Neural cell (in vitro differentiated cells): ENCODE data around the gene HAUS3. TPM values are rescaled to one million over a fixed set of nuclear protein-coding genes. Genes with fewer than 3 reads are reported as not detected.

Source experiments
- H2AFZ ChIP-seq: fragments of 200-600, 300-800 bp; sonication (generic), shearing (Covaris generic); 2 replicates; pipeline ENCODE4 v1.6.0; 2014; ENCODE audit warnings: low read depth, mild to moderate bottlenecking, antibody characterized with exemption, low read length, moderate library complexity
- H3F3A ChIP-seq: fragments of 200-600 bp; shearing (Covaris generic); 2 replicates; pipeline ENCODE4 v1.6.1; 2016; ENCODE audit warnings: mild to moderate bottlenecking, moderate library complexity, mixed read lengths, antibody characterized with exemption, low read length; ENCODE audit not compliant: insufficient read depth, poor library complexity, severe bottlenecking
- H3K27ac ChIP-seq: fragments of 200-600, 300-800 bp; sonication (generic), shearing (Covaris generic); 2 replicates; pipeline ENCODE4 v1.5.1; 2014; ENCODE audit warnings: mild to moderate bottlenecking, low read length, moderate library complexity
- H3K27me3 ChIP-seq: fragments of 300-800, 200-600 bp; sonication (generic), shearing (Covaris generic); 2 replicates; pipeline ENCODE4 v1.6.0; 2014; ENCODE audit warnings: mild to moderate bottlenecking, low read depth, low read length, moderate library complexity; ENCODE audit not compliant: insufficient read depth
- H3K36me3 ChIP-seq: fragments of 300-800, 200-600 bp; sonication (generic), shearing (Covaris generic); 2 replicates; pipeline ENCODE4 v1.5.1; 2014; ENCODE audit warnings: mild to moderate bottlenecking, antibody characterized with exemption, low read length, moderate library complexity; ENCODE audit not compliant: insufficient read depth
- H3K4me2 ChIP-seq: fragments of 300-800, 200-600 bp; sonication (generic), shearing (Covaris generic); 2 replicates; pipeline ENCODE4 v1.6.0; 2014; ENCODE audit warnings: mild to moderate bottlenecking, low read length
- H3K4me3 ChIP-seq: fragments of 300-800, 200-600 bp; sonication (generic), shearing (Covaris generic); 2 replicates; pipeline ENCODE4 v1.5.1; 2014; ENCODE audit warnings: mild to moderate bottlenecking, low read length, moderate library complexity
- H3K79me2 ChIP-seq: fragments of 200-600 bp; shearing (Covaris generic); replicated peaks from 2 replicates; pipeline ENCODE4 v1.6.0; 2014; ENCODE audit warnings: mild to moderate bottlenecking, low read length, moderate library complexity; ENCODE audit not compliant: insufficient read depth
- H3K9ac ChIP-seq: fragments of 300-800, 200-600 bp; sonication (generic), shearing (Covaris generic); 2 replicates; pipeline ENCODE4 v1.6.1; 2016; ENCODE audit warnings: mild to moderate bottlenecking, low read length, mixed read lengths
- H3K9me2 ChIP-seq: fragments of 200-600 bp; shearing (Covaris generic); 2 replicates; pipeline ENCODE4 v1.6.1; 2016; ENCODE audit warnings: mild to moderate bottlenecking, low read length, mixed read lengths; ENCODE audit not compliant: insufficient read depth
- H3K9me3 ChIP-seq: fragments of 200-600, 300-800 bp; sonication (generic), shearing (Covaris generic); 2 replicates; pipeline ENCODE4 v1.6.1; 2016; ENCODE audit warnings: mild to moderate bottlenecking, mixed run types, low read length, moderate library complexity, mixed read lengths
- H4K20me1 ChIP-seq: fragments of 200-600 bp; shearing (Covaris generic); 2 replicates; pipeline ENCODE4 v1.6.1; 2016; ENCODE audit warnings: mild to moderate bottlenecking, mixed run types; ENCODE audit not compliant: insufficient read depth
- EP300 ChIP-seq: fragments of 450-650 bp; conservative IDR thresholded peaks from 2 replicates; pipeline ENCODE4 v1.6.1; 2014; ENCODE audit warnings: antibody characterized with exemption, mild to moderate bottlenecking, moderate library complexity; ENCODE audit not compliant: poor library complexity, severe bottlenecking
- EZH2 ChIP-seq: fragments of 200-600, 300-800 bp; shearing (Covaris generic), sonication (generic); IDR thresholded peaks from 2 replicates; pipeline ENCODE4 v1.6.1; 2014; ENCODE audit warnings: antibody characterized with exemption, low read length, borderline replicate concordance, mild to moderate bottlenecking; ENCODE audit not compliant: insufficient read depth, poor library complexity, severe bottlenecking
- MXI1 ChIP-seq: fragments of 450-650 bp; conservative IDR thresholded peaks from 2 replicates; pipeline ENCODE4 v1.6.1; 2014; ENCODE audit warnings: antibody characterized with exemption, mild to moderate bottlenecking; ENCODE audit not compliant: poor library complexity, severe bottlenecking
- POLR2AphosphoS5 ChIP-seq: IDR thresholded peaks from 2 replicates; pipeline ENCODE4 v1.6.1; 2012
- RAD21 ChIP-seq: fragments of 450-650 bp; conservative IDR thresholded peaks from 2 replicates; pipeline ENCODE4 v1.6.1; 2014; ENCODE audit warnings: antibody characterized with exemption, mild to moderate bottlenecking, moderate library complexity
- SMC3 ChIP-seq: fragments of 450-650 bp; conservative IDR thresholded peaks from 2 replicates; pipeline ENCODE4 v1.6.1; 2014; ENCODE audit warnings: antibody characterized with exemption, mild to moderate bottlenecking, moderate library complexity; ENCODE audit not compliant: poor library complexity
- TAF1 ChIP-seq: IDR thresholded peaks from 2 replicates; pipeline ENCODE4 v1.6.1; 2012; ENCODE audit warnings: low read depth
- polyA plus RNA-seq: library from polyadenylated mRNA; depleted of rRNA; stranded (reverse); fragments of >200 nt; gene quantifications from 2 replicates; pipeline ENCODE4 v1.2.3, GENCODE V29; 2014
- TF ChIP-seq, protein P1 (sequence below): fragments of 450-650 bp; IDR thresholded peaks from 2 replicates; pipeline ENCODE4 v1.5.1; 2014; ENCODE audit warnings: antibody characterized with exemption, mild to moderate bottlenecking, moderate library complexity; ENCODE audit not compliant: poor library complexity, severe bottlenecking
- TF ChIP-seq, protein P2 (sequence below): IDR thresholded peaks from 2 replicates; pipeline ENCODE4 v1.6.1; 2012; ENCODE audit warnings: borderline replicate concordance

The HAUS3 gene
- polyA plus RNA-seq, 1 donor from 2014 or later = 34.2 TPM

DNA sequence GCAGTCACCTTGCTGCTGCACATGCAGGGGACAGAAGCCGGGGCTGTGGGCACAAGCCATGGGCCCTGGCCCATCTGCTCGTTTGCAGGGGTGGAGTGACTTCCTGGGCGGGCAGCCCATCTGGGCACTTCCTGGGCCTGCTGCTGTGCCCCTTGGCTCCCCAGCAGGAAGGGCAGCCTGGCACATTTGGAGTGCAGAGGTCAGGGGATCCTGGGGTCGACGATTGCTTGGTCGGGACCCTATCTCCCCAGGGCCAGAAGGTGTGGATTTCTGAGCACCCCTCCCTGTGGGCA, 30.9 kb upstream of the HAUS3 start:
- Histone ChIP-seq H3K9ac (no peak overlapping the region), H3K9me3 (no peaks in the 10 kb centered on the region), H3K27me3 (no peaks in the 10 kb centered on the region), H4K20me1 (no peaks in the 10 kb centered on the region), H3K27ac (no peak overlapping the region), H3K36me3 (no peaks in the 10 kb centered on the region), H3K4me2 (no peak overlapping the region), H2AFZ (no peak overlapping the region), H3K79me2 (no peaks in the 10 kb centered on the region), H3K9me2 (no peaks in the 10 kb centered on the region), H3K4me3 (no peak overlapping the region), H3F3A (no peaks in the 10 kb centered on the region)
- TF ChIP-seq SMC3 (no peak), EP300 (no peak), MXI1 (no peak), RAD21 (no peak), TAF1 (no peak), POLR2AphosphoS5 (no peak), EZH2 (no peak)
- TF ChIP-seq, protein P1, sequence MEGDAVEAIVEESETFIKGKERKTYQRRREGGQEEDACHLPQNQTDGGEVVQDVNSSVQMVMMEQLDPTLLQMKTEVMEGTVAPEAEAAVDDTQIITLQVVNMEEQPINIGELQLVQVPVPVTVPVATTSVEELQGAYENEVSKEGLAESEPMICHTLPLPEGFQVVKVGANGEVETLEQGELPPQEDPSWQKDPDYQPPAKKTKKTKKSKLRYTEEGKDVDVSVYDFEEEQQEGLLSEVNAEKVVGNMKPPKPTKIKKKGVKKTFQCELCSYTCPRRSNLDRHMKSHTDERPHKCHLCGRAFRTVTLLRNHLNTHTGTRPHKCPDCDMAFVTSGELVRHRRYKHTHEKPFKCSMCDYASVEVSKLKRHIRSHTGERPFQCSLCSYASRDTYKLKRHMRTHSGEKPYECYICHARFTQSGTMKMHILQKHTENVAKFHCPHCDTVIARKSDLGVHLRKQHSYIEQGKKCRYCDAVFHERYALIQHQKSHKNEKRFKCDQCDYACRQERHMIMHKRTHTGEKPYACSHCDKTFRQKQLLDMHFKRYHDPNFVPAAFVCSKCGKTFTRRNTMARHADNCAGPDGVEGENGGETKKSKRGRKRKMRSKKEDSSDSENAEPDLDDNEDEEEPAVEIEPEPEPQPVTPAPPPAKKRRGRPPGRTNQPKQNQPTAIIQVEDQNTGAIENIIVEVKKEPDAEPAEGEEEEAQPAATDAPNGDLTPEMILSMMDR = no peak
- TF ChIP-seq, protein P2, sequence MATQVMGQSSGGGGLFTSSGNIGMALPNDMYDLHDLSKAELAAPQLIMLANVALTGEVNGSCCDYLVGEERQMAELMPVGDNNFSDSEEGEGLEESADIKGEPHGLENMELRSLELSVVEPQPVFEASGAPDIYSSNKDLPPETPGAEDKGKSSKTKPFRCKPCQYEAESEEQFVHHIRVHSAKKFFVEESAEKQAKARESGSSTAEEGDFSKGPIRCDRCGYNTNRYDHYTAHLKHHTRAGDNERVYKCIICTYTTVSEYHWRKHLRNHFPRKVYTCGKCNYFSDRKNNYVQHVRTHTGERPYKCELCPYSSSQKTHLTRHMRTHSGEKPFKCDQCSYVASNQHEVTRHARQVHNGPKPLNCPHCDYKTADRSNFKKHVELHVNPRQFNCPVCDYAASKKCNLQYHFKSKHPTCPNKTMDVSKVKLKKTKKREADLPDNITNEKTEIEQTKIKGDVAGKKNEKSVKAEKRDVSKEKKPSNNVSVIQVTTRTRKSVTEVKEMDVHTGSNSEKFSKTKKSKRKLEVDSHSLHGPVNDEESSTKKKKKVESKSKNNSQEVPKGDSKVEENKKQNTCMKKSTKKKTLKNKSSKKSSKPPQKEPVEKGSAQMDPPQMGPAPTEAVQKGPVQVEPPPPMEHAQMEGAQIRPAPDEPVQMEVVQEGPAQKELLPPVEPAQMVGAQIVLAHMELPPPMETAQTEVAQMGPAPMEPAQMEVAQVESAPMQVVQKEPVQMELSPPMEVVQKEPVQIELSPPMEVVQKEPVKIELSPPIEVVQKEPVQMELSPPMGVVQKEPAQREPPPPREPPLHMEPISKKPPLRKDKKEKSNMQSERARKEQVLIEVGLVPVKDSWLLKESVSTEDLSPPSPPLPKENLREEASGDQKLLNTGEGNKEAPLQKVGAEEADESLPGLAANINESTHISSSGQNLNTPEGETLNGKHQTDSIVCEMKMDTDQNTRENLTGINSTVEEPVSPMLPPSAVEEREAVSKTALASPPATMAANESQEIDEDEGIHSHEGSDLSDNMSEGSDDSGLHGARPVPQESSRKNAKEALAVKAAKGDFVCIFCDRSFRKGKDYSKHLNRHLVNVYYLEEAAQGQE = no peak

DNA sequence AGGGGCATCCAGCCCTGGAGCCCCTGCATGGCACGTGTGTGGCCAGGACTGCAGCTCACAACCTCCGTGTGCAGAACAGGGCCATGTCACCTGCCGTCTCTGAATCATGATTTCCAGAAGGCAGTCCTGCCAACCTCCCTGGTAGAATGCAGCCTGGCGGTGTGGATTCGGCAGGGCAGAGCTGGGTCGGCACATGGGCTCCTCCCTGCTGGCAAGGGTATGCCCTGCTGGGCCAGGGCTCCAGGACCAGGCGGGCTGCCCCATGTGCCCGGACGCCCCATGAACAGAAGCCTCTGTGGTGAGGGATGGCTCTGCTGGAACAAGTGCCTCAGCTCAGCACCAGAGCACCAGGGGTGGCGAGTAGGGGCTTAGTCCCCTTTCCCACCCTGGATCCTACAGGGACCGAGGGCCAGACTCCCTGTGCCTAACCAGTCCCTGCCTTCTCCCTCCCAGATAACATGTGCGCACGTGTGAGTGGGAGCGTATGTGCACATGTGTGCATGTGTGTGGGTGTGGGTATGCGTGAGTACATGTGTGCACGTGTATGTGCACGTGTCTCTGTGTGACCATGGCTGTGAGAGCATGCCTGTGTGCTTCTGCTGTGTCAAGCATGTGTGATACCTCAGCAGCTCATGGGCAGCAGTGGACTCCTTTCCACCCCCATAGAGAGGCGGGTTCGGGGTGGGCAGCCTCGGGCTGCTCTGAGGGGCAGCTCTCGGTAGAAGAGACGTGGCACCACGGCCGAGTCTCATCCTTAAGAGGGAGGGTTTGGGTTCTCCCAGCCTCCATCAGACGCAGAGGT, 30.3 kb upstream of the HAUS3 start:
- Histone ChIP-seq H3K9me3 (no peaks in the 10 kb centered on the region), H3F3A (no peaks in the 10 kb centered on the region), H3K79me2 (no peaks in the 10 kb centered on the region), H4K20me1 (no peaks in the 10 kb centered on the region), H3K4me3 (no peak overlapping the region), H3K27ac (no peak overlapping the region), H3K9me2 (no peaks in the 10 kb centered on the region), H3K27me3 (no peaks in the 10 kb centered on the region), H3K9ac (no peak overlapping the region), H3K36me3 (no peaks in the 10 kb centered on the region), H3K4me2 (no peak overlapping the region), H2AFZ (no peak overlapping the region)
- no peak for TF ChIP-seq MXI1
- TF ChIP-seq POLR2AphosphoS5 = no peak
- TF ChIP-seq, protein P2 = no peak
- no peak for TF ChIP-seq EP300
- TF ChIP-seq, protein P1 = no peak
- TF ChIP-seq RAD21 = no peak
- TF ChIP-seq SMC3 = no peak
- TF ChIP-seq EZH2 = no peak
- TF ChIP-seq TAF1 = no peak
